GM21360 (cell line): ENCODE data around the gene CDC42BPA.

Experiments
- ATAC-seq: cut with Tn5 transposase; IDR thresholded peaks from one replicate; pipeline ENCODE4 v1.9.1; 2021; ENCODE audit warnings: mild to moderate bottlenecking, moderate library complexity; ENCODE audit not compliant: unreplicated experiment

Gene CDC42BPA

GRCh38 chr1:226983247-226983991, 334.9 kb downstream of the CDC42BPA start:
- ATAC-seq: no peak

GRCh38 chr1:226982451-226983177, 335.7 kb downstream of the CDC42BPA start:
- ATAC-seq: no peak

GRCh38 chr1:226981838-226982237, 336.5 kb downstream of the CDC42BPA start:
- no peak for ATAC-seq

- ATAC-seq: no peak
Measured at GRCh38 chr1:226981386-226981817, 336.9 kb downstream of the CDC42BPA start.

- ATAC-seq: no peak
Measured at GRCh38 chr1:226980565-226981385, 337.5 kb downstream of the CDC42BPA start.

- ATAC-seq: no peak
Measured at GRCh38 chr1:226980122-226980560, 338.2 kb downstream of the CDC42BPA start.

GRCh38 chr1:226979517-226980121, 338.7 kb downstream of the CDC42BPA start:
- ATAC-seq: no peak

- ATAC-seq: no peak
Measured at GRCh38 chr1:226979115-226979516, 339.2 kb downstream of the CDC42BPA start.

- ATAC-seq: no peak
Measured at GRCh38 chr1:226978432-226979114, 339.7 kb downstream of the CDC42BPA start.

GRCh38 chr1:226977643-226978431, 340.5 kb downstream of the CDC42BPA start:
- no peak for ATAC-seq

- no peak for ATAC-seq
Measured at GRCh38 chr1:226976978-226977642, 341.2 kb downstream of the CDC42BPA start.

GRCh38 chr1:226976276-226976977, 341.9 kb downstream of the CDC42BPA start:
- ATAC-seq: no peak

- ATAC-seq: no peak
Measured at GRCh38 chr1:226975259-226976250, 342.7 kb downstream of the CDC42BPA start.

GRCh38 chr1:226974544-226975258, 343.6 kb downstream of the CDC42BPA start:
- ATAC-seq: no peak

GRCh38 chr1:226973898-226974543, 344.3 kb downstream of the CDC42BPA start:
- ATAC-seq: no peak

- ATAC-seq: no peak
Measured at GRCh38 chr1:226973371-226973897, 344.9 kb downstream of the CDC42BPA start.
